HEK293T (cell line): Measurements from ENCODE around the gene ARG2.

Experiments
- BHLHE40 ChIP-seq: fragments of 450-650 bp; IDR thresholded peaks from 2 replicates; pipeline ENCODE4 v1.6.1; 2016; ENCODE audit warnings: mild to moderate bottlenecking, moderate library complexity, borderline replicate concordance
- CTBP1 ChIP-seq: fragments of 450-650 bp; IDR thresholded peaks from 2 replicates; pipeline ENCODE4 v1.6.1; 2016; ENCODE audit warnings: borderline replicate concordance
- ELF4 ChIP-seq: fragments of 450-650 bp; IDR thresholded peaks from 2 replicates; pipeline ENCODE4 v1.6.1; 2017; ENCODE audit warnings: antibody characterized with exemption
- FOXA1 ChIP-seq: fragments of 450-650 bp; IDR thresholded peaks from 2 replicates; pipeline ENCODE4 v1.6.1; 2016; ENCODE audit warnings: mild to moderate bottlenecking
- FOXK2 ChIP-seq: fragments of 450-650 bp; IDR thresholded peaks from 2 replicates; pipeline ENCODE4 v1.6.1; 2016; ENCODE audit warnings: mild to moderate bottlenecking
- FOXM1 ChIP-seq: fragments of 450-650 bp; IDR thresholded peaks from 2 replicates; pipeline ENCODE4 v1.6.1; 2017; ENCODE audit warnings: mild to moderate bottlenecking, borderline replicate concordance
- HDGF ChIP-seq: fragments of 450-650 bp; IDR thresholded peaks from 2 replicates; pipeline ENCODE4 v1.6.1; 2017; ENCODE audit warnings: antibody characterized with exemption, borderline replicate concordance
- L3MBTL2 ChIP-seq: fragments of 450-650 bp; conservative IDR thresholded peaks from 2 replicates; pipeline ENCODE4 v1.6.1; 2016; ENCODE audit warnings: mild to moderate bottlenecking
- LEF1 ChIP-seq: fragments of 450-650 bp; IDR thresholded peaks from 2 replicates; pipeline ENCODE4 v1.6.1; 2017; ENCODE audit warnings: mild to moderate bottlenecking, borderline replicate concordance
- NFRKB ChIP-seq: fragments of 450-650 bp; IDR thresholded peaks from 2 replicates; pipeline ENCODE4 v1.6.1; 2016; ENCODE audit warnings: mild to moderate bottlenecking, moderate library complexity
- SP1 ChIP-seq: fragments of 450-650 bp; IDR thresholded peaks from 2 replicates; pipeline ENCODE4 v1.6.1; 2017
- SUZ12 ChIP-seq: fragments of 450-650 bp; IDR thresholded peaks from 2 replicates; pipeline ENCODE4 v1.6.1; 2016; ENCODE audit warnings: mild to moderate bottlenecking
- TARDBP ChIP-seq: fragments of 450-650 bp; IDR thresholded peaks from 2 replicates; pipeline ENCODE4 v1.6.1; 2016
- ZNF384 ChIP-seq: fragments of 450-650 bp; IDR thresholded peaks from 2 replicates; pipeline ENCODE4 v1.6.1; 2016

- no peak for TF ChIP-seq FOXA1
- no peak for TF ChIP-seq LEF1
- TF ChIP-seq FOXK2, result no peak
- no peak for TF ChIP-seq L3MBTL2
- TF ChIP-seq BHLHE40, result no peak
- TF ChIP-seq HDGF, result no peak
- TF ChIP-seq ELF4, result no peak
- TF ChIP-seq ZNF384, result no peak
- no peak for TF ChIP-seq FOXM1
- no peak for TF ChIP-seq NFRKB
- no peak for TF ChIP-seq SP1
- no peak for TF ChIP-seq TARDBP
- TF ChIP-seq SUZ12, result no peak
- no peak for TF ChIP-seq CTBP1
Observed at GRCh38 chr14:67574806-67575205, 44.9 kb upstream of the ARG2 start.
